HL-60 (cell line): ENCODE measurements around the gene EFL1.
"Not testable (repeated sequence)": the region's sequence is repeated elsewhere in the genome, so short reads cannot be mapped to it uniquely, and the experiment has no call there.

ENCODE experiments used
- TF ChIP-seq, protein P1 (sequence below): IDR thresholded peaks from 2 replicates; pipeline ENCODE4 v1.6.1; 2012; ENCODE audit warnings: low read depth; ENCODE audit not compliant: insufficient replicate concordance
- TF ChIP-seq, protein P2 (sequence below): IDR thresholded peaks from one replicate; pipeline ENCODE4 v1.5.1; 2011; ENCODE audit warnings: low read length, control low read depth, inconsistent platforms; ENCODE audit not compliant: insufficient read depth

DNA sequence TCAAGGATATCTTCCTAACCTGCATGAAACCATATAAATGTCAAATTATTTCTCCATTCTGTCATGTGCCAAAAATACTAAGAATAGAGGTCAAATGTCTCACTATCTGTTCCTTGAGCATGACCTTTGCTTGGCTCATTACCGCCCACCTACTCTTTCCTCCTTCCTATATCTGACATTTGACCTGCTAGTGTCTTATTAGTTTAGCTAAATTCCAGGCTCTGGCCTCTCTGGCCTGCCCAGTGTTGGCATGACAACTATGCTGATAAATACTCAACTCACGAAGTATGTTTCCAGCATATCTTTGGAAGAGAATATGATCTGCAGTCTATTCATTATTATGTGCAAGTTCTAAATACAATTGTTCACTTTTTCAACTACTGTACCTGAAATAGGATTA, 58.0 kb downstream of the EFL1 start:
- TF ChIP-seq, protein P1, sequence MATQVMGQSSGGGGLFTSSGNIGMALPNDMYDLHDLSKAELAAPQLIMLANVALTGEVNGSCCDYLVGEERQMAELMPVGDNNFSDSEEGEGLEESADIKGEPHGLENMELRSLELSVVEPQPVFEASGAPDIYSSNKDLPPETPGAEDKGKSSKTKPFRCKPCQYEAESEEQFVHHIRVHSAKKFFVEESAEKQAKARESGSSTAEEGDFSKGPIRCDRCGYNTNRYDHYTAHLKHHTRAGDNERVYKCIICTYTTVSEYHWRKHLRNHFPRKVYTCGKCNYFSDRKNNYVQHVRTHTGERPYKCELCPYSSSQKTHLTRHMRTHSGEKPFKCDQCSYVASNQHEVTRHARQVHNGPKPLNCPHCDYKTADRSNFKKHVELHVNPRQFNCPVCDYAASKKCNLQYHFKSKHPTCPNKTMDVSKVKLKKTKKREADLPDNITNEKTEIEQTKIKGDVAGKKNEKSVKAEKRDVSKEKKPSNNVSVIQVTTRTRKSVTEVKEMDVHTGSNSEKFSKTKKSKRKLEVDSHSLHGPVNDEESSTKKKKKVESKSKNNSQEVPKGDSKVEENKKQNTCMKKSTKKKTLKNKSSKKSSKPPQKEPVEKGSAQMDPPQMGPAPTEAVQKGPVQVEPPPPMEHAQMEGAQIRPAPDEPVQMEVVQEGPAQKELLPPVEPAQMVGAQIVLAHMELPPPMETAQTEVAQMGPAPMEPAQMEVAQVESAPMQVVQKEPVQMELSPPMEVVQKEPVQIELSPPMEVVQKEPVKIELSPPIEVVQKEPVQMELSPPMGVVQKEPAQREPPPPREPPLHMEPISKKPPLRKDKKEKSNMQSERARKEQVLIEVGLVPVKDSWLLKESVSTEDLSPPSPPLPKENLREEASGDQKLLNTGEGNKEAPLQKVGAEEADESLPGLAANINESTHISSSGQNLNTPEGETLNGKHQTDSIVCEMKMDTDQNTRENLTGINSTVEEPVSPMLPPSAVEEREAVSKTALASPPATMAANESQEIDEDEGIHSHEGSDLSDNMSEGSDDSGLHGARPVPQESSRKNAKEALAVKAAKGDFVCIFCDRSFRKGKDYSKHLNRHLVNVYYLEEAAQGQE: not testable (repeated sequence)
- TF ChIP-seq, protein P2, sequence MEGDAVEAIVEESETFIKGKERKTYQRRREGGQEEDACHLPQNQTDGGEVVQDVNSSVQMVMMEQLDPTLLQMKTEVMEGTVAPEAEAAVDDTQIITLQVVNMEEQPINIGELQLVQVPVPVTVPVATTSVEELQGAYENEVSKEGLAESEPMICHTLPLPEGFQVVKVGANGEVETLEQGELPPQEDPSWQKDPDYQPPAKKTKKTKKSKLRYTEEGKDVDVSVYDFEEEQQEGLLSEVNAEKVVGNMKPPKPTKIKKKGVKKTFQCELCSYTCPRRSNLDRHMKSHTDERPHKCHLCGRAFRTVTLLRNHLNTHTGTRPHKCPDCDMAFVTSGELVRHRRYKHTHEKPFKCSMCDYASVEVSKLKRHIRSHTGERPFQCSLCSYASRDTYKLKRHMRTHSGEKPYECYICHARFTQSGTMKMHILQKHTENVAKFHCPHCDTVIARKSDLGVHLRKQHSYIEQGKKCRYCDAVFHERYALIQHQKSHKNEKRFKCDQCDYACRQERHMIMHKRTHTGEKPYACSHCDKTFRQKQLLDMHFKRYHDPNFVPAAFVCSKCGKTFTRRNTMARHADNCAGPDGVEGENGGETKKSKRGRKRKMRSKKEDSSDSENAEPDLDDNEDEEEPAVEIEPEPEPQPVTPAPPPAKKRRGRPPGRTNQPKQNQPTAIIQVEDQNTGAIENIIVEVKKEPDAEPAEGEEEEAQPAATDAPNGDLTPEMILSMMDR: not testable (repeated sequence)
